SIG-M5 treated with dmso at 0.1 percent for 504 hours (cell line): ENCODE results near the gene HIBADH.
"Not testable (repeated sequence)": the region's sequence is repeated elsewhere in the genome, so short reads cannot be mapped to it uniquely, and the experiment has no call there.

Source experiments
- DNase-seq: peaks from one replicate; lab custom pipeline; 2025; ENCODE audit not compliant: unreplicated experiment; lab: John Stamatoyannopoulos, UW

The HIBADH gene

DNA sequence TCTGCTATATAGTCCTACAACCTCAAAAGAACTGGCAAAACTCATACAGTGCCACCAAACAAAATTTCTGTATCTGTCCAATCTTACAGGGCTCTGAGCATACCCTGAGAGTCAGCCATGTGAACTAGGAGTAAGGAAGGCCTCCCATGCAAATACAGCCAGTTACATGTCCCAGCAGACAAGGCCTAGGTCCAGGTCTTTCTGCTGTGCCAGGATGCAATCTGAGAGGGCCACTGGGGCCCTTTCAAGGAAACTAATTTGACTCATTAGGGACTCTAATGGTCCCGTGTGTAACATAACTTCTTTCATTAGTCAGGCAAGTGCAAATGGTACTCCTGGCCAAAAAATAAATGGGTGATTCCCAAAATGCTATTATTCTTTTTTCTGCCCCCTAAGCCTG is 17.9 kb upstream of the HIBADH start:
- no peak for DNase-seq

DNA sequence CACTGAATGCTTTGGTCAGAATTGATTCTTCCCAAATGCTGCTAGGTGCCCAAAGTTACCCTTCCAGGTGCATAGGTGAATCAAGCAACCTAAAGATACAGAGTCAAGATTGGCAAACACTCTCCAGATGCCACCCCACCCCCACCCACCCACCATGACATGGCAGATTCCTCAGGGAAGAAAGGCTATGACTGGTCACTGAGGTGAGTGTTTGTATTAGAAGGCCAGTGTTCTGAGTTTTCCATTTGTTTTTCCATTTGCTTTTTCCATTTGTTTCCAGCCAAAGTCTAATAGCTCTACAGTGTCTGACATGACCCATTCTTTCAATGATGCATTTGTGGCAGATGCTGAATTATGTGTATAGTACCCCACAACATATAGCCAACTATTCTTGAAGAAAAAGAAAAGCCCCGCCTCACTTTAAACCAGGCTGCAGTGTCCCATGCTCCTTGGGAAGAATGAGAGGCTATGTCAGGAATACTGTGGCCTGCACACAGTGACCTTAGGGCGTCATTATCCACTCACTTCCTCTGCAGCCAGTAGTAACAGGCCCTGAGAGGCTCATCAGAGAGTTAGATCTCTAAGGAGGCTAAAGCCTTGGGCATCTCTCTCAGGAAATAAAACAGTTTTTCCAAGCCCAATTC is 16.1 kb upstream of the HIBADH start:
- DNase-seq: no peak

GRCh38 chr7:27677912-27678612 is 15.4 kb upstream of the HIBADH start:
- DNase-seq: peak; percentile 32

DNA sequence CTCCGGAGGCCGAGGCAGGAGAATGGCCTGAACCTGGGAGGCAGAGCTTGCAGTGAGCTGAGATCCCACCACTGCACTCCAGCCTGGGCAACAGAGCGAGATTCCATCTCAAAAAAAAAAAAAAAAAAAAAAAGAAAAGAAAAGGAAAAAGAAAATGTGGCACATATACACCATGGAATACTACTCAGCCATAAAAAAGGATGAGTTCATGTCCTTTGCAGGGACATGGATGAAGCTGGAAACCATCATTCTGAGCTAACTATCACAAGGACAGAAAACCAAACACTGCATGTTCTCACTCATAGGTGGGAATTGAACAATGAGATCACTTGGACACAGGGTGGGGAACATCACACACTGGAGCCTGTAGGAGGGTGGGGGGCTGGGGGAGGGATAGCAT is 11.4 kb upstream of the HIBADH start:
- not testable (repeated sequence) for DNase-seq

DNA sequence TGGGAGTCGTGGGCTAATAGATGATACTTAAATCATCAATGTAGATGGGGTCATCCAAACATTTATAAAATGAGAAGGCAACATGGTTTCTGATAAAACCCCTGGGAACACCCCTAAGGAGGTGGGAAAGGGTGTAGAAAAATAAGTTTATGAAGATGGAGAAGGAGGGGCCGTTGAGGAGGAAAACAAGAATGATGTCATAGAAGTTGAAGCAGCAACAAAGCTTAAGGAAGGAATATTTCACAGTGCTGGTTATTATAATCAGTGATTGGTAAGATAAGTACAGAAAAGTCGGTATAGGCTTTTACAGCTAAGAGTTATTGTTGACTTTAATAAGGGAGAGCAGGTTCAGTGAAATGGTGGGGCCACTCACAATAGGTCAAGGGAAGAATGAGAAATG is 9.0 kb upstream of the HIBADH start:
- no peak for DNase-seq

- no peak for DNase-seq
These were observed 8.0 kb upstream of the HIBADH start for GRCh38 chr7:27670676-27671075.

GRCh38 chr7:27670177-27670576 is 7.5 kb upstream of the HIBADH start:
- DNase-seq: no peak

GRCh38 chr7:27665531-27665930 is 2.8 kb upstream of the HIBADH start:
- no peak for DNase-seq

- DNase-seq: no peak
These were observed 1.3 kb upstream of the HIBADH start for GRCh38 chr7:27663989-27664331.

DNA sequence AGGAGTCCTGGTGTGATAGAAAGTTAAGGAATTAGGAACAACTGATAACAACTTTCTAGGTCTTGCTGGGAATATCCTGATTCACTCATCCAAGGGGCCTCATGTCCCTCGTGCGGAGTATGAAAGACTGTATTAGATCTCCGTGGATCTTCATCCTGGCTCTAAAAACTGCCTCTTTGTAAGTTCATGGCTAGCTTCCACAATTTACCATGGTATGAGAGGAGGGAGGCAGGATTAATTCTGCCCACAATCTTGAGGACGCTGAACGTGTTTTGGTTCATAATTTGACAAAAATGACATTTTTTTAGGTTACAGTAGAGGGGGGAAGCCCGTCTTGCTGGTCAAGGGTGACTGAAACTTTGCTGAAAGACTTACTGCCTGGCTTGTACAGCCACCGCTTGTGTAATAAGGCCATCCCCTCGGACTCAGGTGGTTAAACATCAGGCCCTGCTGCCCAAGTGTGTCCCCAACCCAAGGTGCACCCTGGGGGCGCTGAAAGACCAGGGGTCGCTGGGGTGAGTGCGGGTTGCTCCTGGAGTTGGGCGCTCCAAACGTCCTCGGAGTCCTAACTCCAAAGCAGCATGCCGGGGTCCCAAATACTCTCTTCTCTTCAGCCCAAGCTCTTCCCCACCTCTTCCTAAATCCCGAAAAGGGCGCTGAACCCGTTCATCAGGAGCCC is 733 bp downstream of the HIBADH start:
- DNase-seq: no peak

GRCh38 chr7:27656724-27657123 is 6.0 kb downstream of the HIBADH start:
- DNase-seq: no peak

GRCh38 chr7:27655184-27655583 is 7.5 kb downstream of the HIBADH start:
- DNase-seq: no peak

DNA sequence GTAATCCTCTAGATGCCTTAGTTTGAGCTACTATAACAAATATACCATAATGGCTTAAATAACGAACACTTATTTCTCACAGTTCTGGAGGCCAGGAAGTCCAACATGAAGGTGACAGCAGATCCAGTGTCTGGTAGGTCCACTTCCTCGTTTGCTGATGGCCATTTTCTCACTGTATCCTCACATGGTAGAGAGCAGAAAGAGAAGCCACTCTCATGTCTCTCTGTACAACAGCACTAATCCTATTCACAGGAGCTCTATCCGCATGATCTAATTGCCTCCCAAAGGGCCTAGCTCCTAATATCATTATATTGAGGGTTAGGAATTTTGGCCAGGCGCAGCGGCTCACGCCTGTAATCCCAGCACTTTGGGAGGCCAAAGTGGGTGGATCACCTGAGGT is 10.2 kb downstream of the HIBADH start:
- DNase-seq: no peak

DNA sequence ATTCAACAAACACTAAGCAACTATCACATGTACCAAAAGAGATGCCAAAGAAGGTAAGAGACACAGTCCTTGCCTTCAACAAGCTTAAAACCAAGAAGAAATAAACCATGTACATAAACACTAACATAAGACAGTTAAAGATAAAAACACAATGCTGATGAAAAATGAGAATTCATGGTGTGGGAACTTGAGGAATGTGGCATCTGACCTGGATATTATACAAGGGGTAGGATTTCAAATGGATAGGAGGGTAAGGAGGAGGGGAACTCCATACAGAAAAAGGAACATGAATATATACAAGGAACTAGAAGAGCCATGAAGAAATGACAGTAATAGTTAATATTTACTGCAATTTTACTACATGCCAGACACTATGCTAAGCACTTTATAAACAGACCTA is 11.0 kb downstream of the HIBADH start:
- no peak for DNase-seq

DNA sequence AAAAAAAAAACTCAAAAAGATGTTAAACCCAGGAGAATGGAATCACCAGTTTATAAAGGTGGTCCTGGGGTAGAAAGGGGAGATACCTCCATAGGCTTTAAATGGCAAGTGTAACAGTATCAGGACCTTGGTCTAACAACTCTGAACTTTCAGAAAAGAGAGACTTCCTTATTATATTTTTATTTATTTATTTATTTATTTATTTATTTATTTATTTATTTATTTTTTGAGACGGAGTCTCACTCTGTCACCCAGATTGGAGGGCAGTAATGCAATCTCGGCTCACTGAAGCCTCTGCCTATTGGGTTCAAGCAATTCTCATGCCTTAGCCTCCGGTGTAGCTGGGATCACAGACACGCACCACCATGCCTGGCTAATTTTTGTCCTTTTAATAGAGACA is 12.4 kb downstream of the HIBADH start:
- no peak for DNase-seq

DNA sequence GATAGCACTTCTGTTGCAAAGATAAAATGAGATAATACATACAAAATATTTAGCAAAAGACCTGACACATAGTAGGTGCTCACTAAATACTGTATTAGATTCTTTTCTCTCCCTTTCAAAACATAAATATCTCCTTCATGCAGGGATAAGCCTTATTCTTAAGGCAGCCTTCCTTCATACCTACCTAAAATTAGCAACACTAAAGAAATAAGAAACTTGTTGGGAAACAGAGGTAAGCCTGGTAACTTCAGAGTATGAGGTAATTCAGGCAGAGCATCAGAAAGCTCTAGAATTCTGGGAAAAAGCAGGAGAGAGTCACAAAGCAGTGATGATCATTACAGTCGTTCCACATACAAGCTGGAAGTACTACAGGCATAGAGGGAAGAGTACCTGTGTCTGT is 15.2 kb downstream of the HIBADH start:
- DNase-seq: no peak

GRCh38 chr7:27647046-27647445 is 15.6 kb downstream of the HIBADH start:
- DNase-seq: no peak

DNA sequence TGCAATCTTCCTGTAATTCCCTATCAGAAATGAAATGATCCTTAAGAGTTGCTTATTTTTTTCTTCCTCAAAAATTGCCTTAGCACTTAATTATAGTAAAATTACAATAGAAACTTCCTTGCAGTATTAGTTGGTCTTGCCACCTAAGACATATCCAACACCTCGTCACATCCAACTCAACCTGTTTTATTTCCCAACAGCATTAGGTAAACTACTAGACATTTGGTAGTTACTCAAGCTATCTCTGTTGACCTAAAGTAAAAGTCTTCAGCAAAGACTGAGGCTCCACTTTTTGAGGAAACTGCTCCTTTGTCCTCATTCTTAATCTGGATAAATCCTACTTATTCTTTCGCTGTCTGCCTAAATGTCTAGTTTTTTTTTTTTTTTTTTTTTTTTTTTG is 20.4 kb downstream of the HIBADH start:
- no peak for DNase-seq

- DNase-seq: no peak
These were observed 21.0 kb downstream of the HIBADH start for GRCh38 chr7:27641581-27642230.

- no peak for DNase-seq
These were observed 21.7 kb downstream of the HIBADH start for GRCh38 chr7:27640884-27641574.

DNA sequence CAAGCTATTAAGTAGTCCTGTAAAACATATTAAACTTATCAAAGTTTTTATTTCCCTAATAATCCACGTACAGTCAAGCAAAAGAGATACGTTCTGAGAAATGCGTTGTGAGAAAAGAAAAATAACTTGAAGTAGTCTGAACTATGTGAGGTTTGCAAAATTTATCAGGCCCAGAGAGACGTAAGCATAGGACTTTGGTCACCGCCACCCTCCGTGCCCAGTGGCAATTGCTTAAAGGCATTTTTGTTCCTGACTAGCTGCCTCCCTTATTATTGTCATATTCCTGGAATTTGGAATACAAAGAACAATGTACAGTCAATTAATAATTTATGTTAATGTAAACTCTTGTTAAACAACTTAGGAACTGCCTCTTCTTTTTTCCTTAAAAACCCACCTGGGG is 22.8 kb downstream of the HIBADH start:
- DNase-seq: no peak
